ENCODE results near the gene FN1. TPM values are rescaled to one million over a fixed set of nuclear protein-coding genes. Genes with fewer than 3 reads are reported as not detected.

Gene FN1
- total and polyA plus RNA-seq, 2 of the 8 experiments (the other 6 are each of a cell fraction or from before 2014, with no cell fraction given): 42.9 to 109 TPM

GRCh38 chr2:215374642-215375466 lies 61.0 kb downstream of the FN1 start (continued):
- TF ChIP-seq CHD7 (IDR thresholded peaks at IDR 0.05; ENCODE audit: insufficient replicate concordance, low read length) (no peak), SRF (IDR thresholded peaks at IDR 0.05; ENCODE audit: low read depth, low read length) (no peak), GTF2F1 (IDR thresholded peaks at IDR 0.05; ENCODE audit: borderline replicate concordance, low read depth, low read length) (no peak), SP2 (IDR thresholded peaks at IDR 0.05; ENCODE audit: low read length) (no peak), POU5F1 (IDR thresholded peaks at IDR 0.05; ENCODE audit: low read depth, low read length) (no peak), SIRT6 (IDR thresholded peaks at IDR 0.05; ENCODE audit: low read length) (no peak), RBBP5 (IDR thresholded peaks at IDR 0.05; ENCODE audit: borderline replicate concordance, low read depth, low read length) (no peak), RNF2 (IDR thresholded peaks at IDR 0.05; ENCODE audit: borderline replicate concordance, low read depth, low read length, missing control alignments, poor library complexity, severe bottlenecking) (no peak), CBX8 (IDR thresholded peaks at IDR 0.05; ENCODE audit: borderline replicate concordance, low read depth, low read length) (no peak), RFX5 (IDR thresholded peaks at IDR 0.05; ENCODE audit: borderline replicate concordance, low read depth, low read length) (no peak)
